Stimulated activated naive B cell treated with anti-CD40 and anti-IgM and Interleukin-4, amounts not matched to agents 10 μg/mL and 1 μg/mL and 100 μg/mL, for 72 hours (primary cell): ENCODE data around the gene EXD3.
"Not testable (repeated sequence)": the region's sequence is repeated elsewhere in the genome, so short reads cannot be mapped to it uniquely, and the experiment has no call there.

ENCODE experiments used
- ATAC-seq, 2 donors: fragments of 150-1000 bp; cut with Tn5 transposase; replicated peaks; 2 replicates each; pipeline ENCODE4 v1.10.0; 2021; ENCODE audit warnings: moderate library complexity in 1 of 2
- DNase-seq: peaks from one replicate; pipeline ENCODE4 v3.0.0; 2021
- H3K27ac Mint-ChIP-seq: one replicate; pipeline ENCODE4 v1.8.0; 2022; ENCODE audit warnings: mild to moderate bottlenecking, mixed read lengths
- H3K27me3 Mint-ChIP-seq, 2 donors: one replicate each; pipeline ENCODE4 v1.8.0; 2022; ENCODE audit warnings: mixed read lengths in 2 of 2
- H3K36me3 Mint-ChIP-seq, 2 donors: one replicate each; pipeline ENCODE4 v1.8.0; 2022; ENCODE audit warnings: mixed read lengths in 2 of 2, mild to moderate bottlenecking in 1 of 2
- H3K4me1 Mint-ChIP-seq, 2 donors: one replicate each; pipeline ENCODE4 v1.8.0; 2022; ENCODE audit warnings: mixed read lengths in 2 of 2, mild to moderate bottlenecking in 1 of 2
- H3K4me3 Mint-ChIP-seq, 2 donors: one replicate each; pipeline ENCODE4 v1.8.0; 2022; ENCODE audit warnings: mild to moderate bottlenecking in 2 of 2, mixed read lengths in 2 of 2, moderate library complexity in 1 of 2
- H3K9me3 Mint-ChIP-seq, 2 donors: one replicate each; pipeline ENCODE4 v1.8.0; 2022; ENCODE audit warnings: mixed read lengths in 2 of 2, mild to moderate bottlenecking in 1 of 2

Gene EXD3

DNA sequence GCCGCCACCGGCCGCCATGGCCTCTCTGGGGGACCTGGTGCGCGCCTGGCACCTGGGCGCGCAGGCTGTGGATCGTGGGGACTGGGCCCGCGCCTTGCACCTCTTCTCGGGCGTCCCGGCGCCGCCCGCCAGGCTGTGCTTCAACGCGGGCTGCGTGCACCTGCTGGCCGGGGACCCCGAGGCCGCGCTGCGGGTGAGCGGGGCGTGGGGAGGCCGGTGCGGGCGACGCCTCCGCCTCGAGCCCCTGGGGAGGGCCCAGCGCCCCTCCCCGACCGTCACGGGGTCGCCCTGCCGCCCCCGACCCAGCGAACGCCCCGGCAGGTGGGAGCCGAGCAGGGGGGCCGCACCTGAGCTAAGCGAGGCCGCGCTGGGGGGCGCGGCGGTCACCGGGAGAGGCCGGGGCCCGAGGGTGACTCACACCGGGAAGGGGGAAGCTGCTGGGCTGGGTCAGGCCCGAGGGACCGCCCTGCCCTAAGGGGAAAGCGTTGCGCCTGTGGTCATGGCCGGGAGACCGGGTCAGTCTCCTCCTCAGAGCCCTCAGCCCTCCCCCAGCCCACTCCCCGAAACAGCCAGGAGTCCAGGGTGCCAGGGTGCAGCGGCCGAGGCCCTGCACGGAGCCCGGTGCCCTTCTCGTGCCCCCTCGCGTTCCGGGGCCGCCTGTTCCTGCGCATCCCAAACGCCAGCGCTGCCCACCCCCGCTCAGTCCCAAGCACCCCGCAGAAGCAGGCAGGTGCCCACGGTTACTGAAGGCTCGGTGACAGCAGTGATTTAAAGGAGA lies 741 bp upstream of the EXD3 start:
- DNase-seq (no peak), ATAC-seq (peak; percentile 59 to 64)
- H3K4me1 Mint-ChIP-seq, result peaks cover 5 to 12% of the 10 kb centered on the region in 2 donors
- no peaks in the 10 kb centered on the region for H3K27me3 Mint-ChIP-seq
- H3K27ac Mint-ChIP-seq, result no peak overlapping the region
- no peaks in the 10 kb centered on the region for H3K9me3 Mint-ChIP-seq
- peak overlapping the region; percentile 52 to 88 for H3K4me3 Mint-ChIP-seq
- no peaks in the 10 kb centered on the region for H3K36me3 Mint-ChIP-seq

DNA sequence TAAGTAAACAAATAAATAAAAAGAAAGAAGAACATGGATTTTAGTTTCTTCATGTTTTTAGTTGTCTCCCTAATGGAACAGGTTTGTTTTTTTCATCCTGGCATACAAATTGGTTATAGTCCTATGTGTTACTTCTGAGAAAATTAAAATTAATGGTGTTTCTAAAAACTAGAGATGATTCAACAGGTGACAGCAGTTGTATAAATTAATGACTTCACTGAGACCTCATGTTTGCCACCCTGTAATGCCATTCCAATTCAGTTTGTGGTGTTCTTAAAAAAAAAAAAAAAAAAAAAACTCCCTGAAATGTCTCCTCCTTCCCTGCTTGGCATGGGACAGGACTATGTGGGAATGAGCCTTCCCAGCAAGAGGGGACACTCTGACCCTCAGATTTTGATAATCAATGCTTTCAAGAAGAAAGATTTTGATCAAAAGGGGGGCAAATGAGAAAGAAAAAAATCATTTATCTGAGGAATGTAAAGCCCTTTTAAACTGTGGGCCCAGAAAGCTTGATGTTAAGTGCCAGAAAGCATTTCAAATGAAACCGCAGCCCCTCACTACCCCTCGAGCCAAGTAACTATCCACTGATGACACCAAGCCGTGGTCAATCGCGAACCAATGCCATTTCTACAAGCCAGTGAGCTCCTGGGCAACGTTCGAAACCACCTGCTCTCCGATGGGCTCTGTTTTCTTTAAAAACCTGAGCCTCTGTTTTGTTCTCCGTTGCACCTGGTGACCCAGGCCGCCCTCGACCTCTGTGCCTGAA lies 941 bp downstream of the EXD3 start:
- Mint-ChIP-seq H3K27me3 (no peaks in the 10 kb centered on the region), H3K4me3 (peak overlapping the region; percentile 84 to 88), H3K27ac (peak overlapping the region; percentile 77), H3K36me3 (no peaks in the 10 kb centered on the region), H3K4me1 (peaks cover 5 to 6% of the 10 kb centered on the region in 2 donors), H3K9me3 (no peaks in the 10 kb centered on the region)
- DNase-seq, result no peak
- ATAC-seq, result no peak

DNA sequence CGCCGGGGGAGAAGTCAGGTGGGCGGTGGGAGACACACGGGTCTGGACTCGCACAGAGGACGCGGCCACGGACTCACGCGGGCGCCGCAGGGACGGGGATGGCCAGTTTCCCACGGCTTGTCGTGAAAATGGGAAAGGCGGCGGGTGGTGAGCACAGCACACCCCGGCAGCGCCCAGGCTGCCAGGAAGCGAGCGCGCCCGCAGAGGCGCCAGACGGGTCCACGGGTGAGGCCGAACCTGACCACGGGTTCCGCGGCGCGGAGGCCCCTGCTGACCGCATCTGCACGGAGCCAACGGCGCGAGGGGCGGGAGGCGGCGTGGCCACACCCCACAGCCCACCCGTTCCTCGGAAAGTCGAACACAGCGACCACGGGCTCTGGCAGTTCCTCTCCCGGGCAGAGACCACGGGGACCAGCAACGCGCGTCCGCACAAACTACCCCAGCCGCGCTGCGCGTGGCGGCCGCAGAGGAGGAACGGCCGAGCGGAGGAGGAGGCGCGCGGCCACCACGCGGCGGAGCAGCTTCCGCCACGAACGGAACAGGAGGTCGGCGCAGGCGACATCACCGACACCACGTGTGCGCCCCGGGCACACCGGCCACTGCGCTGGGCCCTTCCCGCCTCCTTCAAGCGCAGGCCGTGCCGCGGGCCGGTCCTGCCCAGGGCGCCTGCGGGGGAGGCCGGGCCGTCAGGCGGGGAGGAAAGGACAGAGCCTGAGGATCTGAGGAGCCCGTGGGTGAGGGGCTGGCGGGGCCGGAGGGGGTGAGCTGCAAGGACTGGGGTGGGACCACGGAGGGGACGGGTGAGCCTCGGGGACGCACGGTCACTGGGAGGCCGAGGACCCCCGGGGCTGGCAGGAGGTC lies 5.6 kb downstream of the EXD3 start:
- H3K4me1 Mint-ChIP-seq, result peaks cover 16 to 27% of the 10 kb centered on the region in 2 donors
- peak overlapping the region; percentile 85 for H3K27ac Mint-ChIP-seq
- DNase-seq (no peak), ATAC-seq (peak in 1 of 2 donors; percentile 76)
- H3K4me3 Mint-ChIP-seq, result peak overlapping the region; percentile 47 to 80
- peaks cover 0 to 3% of the 10 kb centered on the region in 2 donors for H3K36me3 Mint-ChIP-seq
- no peaks in the 10 kb centered on the region for H3K9me3 Mint-ChIP-seq
- no peaks in the 10 kb centered on the region for H3K27me3 Mint-ChIP-seq

DNA sequence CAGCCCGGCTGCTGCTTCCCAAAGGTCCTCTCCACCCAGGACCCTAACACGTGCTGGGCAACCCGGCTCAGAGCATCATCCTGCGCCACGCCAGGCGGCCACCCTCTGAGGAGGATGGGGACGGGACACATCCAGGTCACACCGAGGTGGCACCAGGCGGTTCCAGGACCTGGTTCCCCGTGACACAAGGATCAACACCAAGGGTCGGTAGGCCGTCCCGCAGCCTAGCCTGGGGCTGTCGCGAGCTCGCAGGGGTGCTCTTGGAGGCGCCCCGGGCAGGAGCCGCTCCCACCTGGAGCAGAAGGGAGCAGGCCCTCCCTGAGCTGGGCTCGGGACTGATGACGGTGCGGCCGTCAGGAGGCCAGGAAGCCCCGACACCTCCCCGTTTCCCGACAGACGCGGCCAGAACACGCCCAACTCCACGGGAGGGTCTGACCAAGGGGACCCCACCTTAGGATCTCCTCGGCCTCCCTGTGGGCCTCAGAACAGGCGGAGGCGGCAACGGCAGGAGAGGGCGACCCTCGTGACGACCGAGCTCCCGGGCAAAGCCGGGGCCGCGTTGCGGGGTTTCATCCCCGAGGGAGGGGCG lies 6.3 kb downstream of the EXD3 start:
- H3K4me1 Mint-ChIP-seq, result peaks cover 17 to 27% of the 10 kb centered on the region in 2 donors
- DNase-seq, result no peak
- no peak overlapping the region for H3K27ac Mint-ChIP-seq
- no peak for ATAC-seq
- H3K4me3 Mint-ChIP-seq, result peak overlapping the region in 1 of 2 donors; percentile 44
- no peaks in the 10 kb centered on the region for H3K9me3 Mint-ChIP-seq
- peaks cover 0 to 3% of the 10 kb centered on the region in 2 donors for H3K36me3 Mint-ChIP-seq
- no peaks in the 10 kb centered on the region for H3K27me3 Mint-ChIP-seq

DNA sequence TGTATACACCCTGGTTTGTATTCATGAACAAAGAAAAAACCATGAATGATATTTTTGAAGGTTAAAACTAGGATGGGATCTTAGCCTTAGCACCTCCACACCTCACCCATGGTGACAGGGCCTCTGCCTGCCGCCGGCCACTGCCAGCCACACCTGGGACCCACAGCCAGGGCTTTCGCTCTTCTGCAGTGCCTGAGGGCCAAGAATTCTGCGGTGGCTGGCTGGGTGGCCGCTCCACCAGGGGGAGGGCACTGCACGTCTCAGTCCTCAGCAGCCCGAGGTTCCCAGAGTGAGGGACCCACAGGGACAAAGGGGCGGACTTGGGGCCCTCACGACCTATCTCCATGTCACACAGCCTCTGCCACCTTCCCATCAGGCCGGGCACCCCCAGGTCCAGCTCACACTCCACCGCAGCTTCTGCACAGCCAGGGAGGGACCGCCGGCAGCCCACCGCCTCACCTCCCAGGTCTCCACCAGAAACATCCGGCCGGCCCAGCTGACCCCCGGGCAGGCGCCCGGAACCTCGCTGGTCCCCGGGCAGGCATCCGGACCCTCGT lies 6.9 kb downstream of the EXD3 start:
- H3K36me3 Mint-ChIP-seq, result peaks cover 0 to 3% of the 10 kb centered on the region in 2 donors
- peaks cover 16 to 33% of the 10 kb centered on the region in 2 donors for H3K4me1 Mint-ChIP-seq
- no peak for DNase-seq
- no peaks in the 10 kb centered on the region for H3K9me3 Mint-ChIP-seq
- ATAC-seq, result no peak
- no peaks in the 10 kb centered on the region for H3K27me3 Mint-ChIP-seq
- H3K27ac Mint-ChIP-seq, result no peak overlapping the region
- H3K4me3 Mint-ChIP-seq, result no peak overlapping the region

GRCh38 chr9:137415451-137415850 lies 7.5 kb downstream of the EXD3 start:
- ATAC-seq (no peak), DNase-seq (no peak)
- Mint-ChIP-seq H3K4me1 (peaks cover 18 to 40% of the 10 kb centered on the region in 2 donors), H3K27ac (no peak overlapping the region), H3K4me3 (no peak overlapping the region), H3K27me3 (no peaks in the 10 kb centered on the region), H3K36me3 (peaks cover 0 to 3% of the 10 kb centered on the region in 2 donors), H3K9me3 (no peaks in the 10 kb centered on the region)

DNA sequence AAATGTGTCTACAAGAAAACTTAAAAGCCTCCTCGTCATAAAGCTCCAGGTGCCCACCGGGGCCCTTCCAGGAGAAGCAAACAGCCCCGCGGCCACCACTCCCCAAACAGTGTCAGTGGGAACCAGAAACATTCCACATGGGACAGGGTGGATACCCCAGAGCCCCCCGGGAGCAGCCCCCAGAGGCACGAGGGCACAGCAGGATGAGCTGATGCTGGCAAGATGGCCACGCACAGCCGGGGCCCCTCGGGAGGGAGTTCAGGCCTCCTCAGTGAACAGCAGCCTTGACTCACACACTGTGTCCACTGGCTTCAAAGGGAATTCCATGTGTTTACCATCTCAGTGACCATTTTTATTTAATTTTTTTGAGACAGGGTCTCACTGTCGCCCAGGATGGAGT lies 10.5 kb downstream of the EXD3 start:
- no peak overlapping the region for H3K27ac Mint-ChIP-seq
- DNase-seq, result no peak
- H3K9me3 Mint-ChIP-seq, result no peaks in the 10 kb centered on the region
- peaks cover 20 to 50% of the 10 kb centered on the region in 2 donors for H3K4me1 Mint-ChIP-seq
- H3K36me3 Mint-ChIP-seq, result peaks cover 0 to 3% of the 10 kb centered on the region in 2 donors
- peaks cover 0 to 4% of the 10 kb centered on the region in 2 donors for H3K27me3 Mint-ChIP-seq
- no peak for ATAC-seq
- H3K4me3 Mint-ChIP-seq, result no peak overlapping the region

GRCh38 chr9:137411645-137412380 lies 11.1 kb downstream of the EXD3 start:
- Mint-ChIP-seq H3K9me3 (no peaks in the 10 kb centered on the region), H3K4me1 (peaks cover 20 to 55% of the 10 kb centered on the region in 2 donors), H3K27ac (no peak overlapping the region), H3K4me3 (peak overlapping the region; percentile 50 to 62), H3K36me3 (peaks cover 0 to 3% of the 10 kb centered on the region in 2 donors), H3K27me3 (peaks cover 0 to 4% of the 10 kb centered on the region in 2 donors)
- peak; percentile 60 for DNase-seq
- ATAC-seq, result peak; percentile 72 to 73

- Mint-ChIP-seq H3K9me3 (no peaks in the 10 kb centered on the region), H3K27me3 (peaks cover 0 to 4% of the 10 kb centered on the region in 2 donors), H3K4me3 (peak overlapping the region; percentile 21 to 50), H3K27ac (no peak overlapping the region), H3K4me1 (peaks cover 20 to 55% of the 10 kb centered on the region in 2 donors), H3K36me3 (peaks cover 0 to 3% of the 10 kb centered on the region in 2 donors)
- no peak for ATAC-seq
- no peak for DNase-seq
These were observed 11.7 kb downstream of the EXD3 start for GRCh38 chr9:137411260-137411644.

GRCh38 chr9:137410891-137411249 lies 12.1 kb downstream of the EXD3 start:
- peaks cover 0 to 3% of the 10 kb centered on the region in 2 donors for H3K36me3 Mint-ChIP-seq
- ATAC-seq, result no peak
- peaks cover 20 to 58% of the 10 kb centered on the region in 2 donors for H3K4me1 Mint-ChIP-seq

GRCh38 chr9:137410236-137410890 lies 12.6 kb downstream of the EXD3 start:
- DNase-seq, H3K27ac Mint-ChIP-seq, H3K9me3 Mint-ChIP-seq, H3K36me3 Mint-ChIP-seq, H3K4me3 Mint-ChIP-seq, ATAC-seq, H3K27me3 Mint-ChIP-seq: not testable (repeated sequence)
- H3K4me1 Mint-ChIP-seq, result peaks cover 18 to 62% of the 10 kb centered on the region in 2 donors

More at GRCh38 chr9:137410891-137411249, 12.1 kb downstream of the EXD3 start:
- no peak for DNase-seq
- Mint-ChIP-seq H3K27me3 (peaks cover 0 to 4% of the 10 kb centered on the region in 2 donors), H3K9me3 (no peaks in the 10 kb centered on the region), H3K4me3 (no peak overlapping the region), H3K27ac (no peak overlapping the region)

- peaks cover 16 to 59% of the 10 kb centered on the region in 2 donors for H3K4me1 Mint-ChIP-seq
- H3K27ac Mint-ChIP-seq, result no peak overlapping the region
- no peak overlapping the region for H3K4me3 Mint-ChIP-seq
- ATAC-seq (no peak), DNase-seq (no peak)
- peaks cover 0 to 4% of the 10 kb centered on the region in 2 donors for H3K27me3 Mint-ChIP-seq
- no peaks in the 10 kb centered on the region for H3K9me3 Mint-ChIP-seq
- peaks cover 0 to 3% of the 10 kb centered on the region in 2 donors for H3K36me3 Mint-ChIP-seq
These were observed 13.4 kb downstream of the EXD3 start for GRCh38 chr9:137409515-137409914.
